AG20443 (cell line): ENCODE results near the gene KRT40.
A peak's percentile ranks its signal among the peaks of the same experiment; 100 is the strongest.
"Not testable (repeated sequence)": the region's sequence is repeated elsewhere in the genome, so short reads cannot be mapped to it uniquely, and the experiment has no call there.

Experiments
- DNase-seq: peaks from one replicate; pipeline ENCODE4 v3.0.0; 2012; ENCODE audit warnings: low spot score, mixed read lengths

KRT40 gene

GRCh38 chr17:40984226-40984625, at the start of gene KRT40:
KRT40 (minus strand) TSS chr17:40984326; CDS start chr17:40984273, 53 bp downstream.
- DNase-seq = no peak

GRCh38 chr17:41029633-41030245, 45.6 kb upstream of the KRT40 start, which contains the start of gene KRTAP1-4:
KRTAP1-4 (minus strand) TSS chr17:41030195; CDS start chr17:41030078, 117 bp downstream.
- no peak for DNase-seq

GRCh38 chr17:41026715-41027471, 42.8 kb upstream of the KRT40 start, which contains the start of gene KRTAP1-5:
KRTAP1-5 (minus strand) TSS chr17:41027208; CDS start chr17:41027155, 53 bp downstream.
- DNase-seq = peak; percentile 59

GRCh38 chr17:41024697-41025096, 40.6 kb upstream of the KRT40 start:
- DNase-seq = no peak

- DNase-seq = no peak
These were observed 36.2 kb upstream of the KRT40 start for GRCh38 chr17:41020336-41020735.

GRCh38 chr17:41019415-41019814, 35.3 kb upstream of the KRT40 start:
- no peak for DNase-seq

GRCh38 chr17:41018541-41018940, 34.4 kb upstream of the KRT40 start:
- DNase-seq = no peak

- no peak for DNase-seq
These were observed 32.6 kb upstream of the KRT40 start for GRCh38 chr17:41016578-41017215.

- no peak for DNase-seq
These were observed 31.3 kb upstream of the KRT40 start for GRCh38 chr17:41015454-41015853.

- DNase-seq = peak; percentile 69
These were observed 29.5 kb upstream of the KRT40 start for GRCh38 chr17:41013606-41014005.

- DNase-seq = peak; percentile 19
These were observed 29.1 kb upstream of the KRT40 start for GRCh38 chr17:41013181-41013580.

- DNase-seq = no peak
These were observed 28.4 kb upstream of the KRT40 start for GRCh38 chr17:41012326-41013120.

- DNase-seq = no peak
These were observed 26.3 kb upstream of the KRT40 start for GRCh38 chr17:41010441-41010840.

- no peak for DNase-seq
These were observed 25.8 kb upstream of the KRT40 start for GRCh38 chr17:41009936-41010335.

GRCh38 chr17:41009301-41009760, 25.2 kb upstream of the KRT40 start:
- no peak for DNase-seq

- no peak for DNase-seq
These were observed 24.7 kb upstream of the KRT40 start, which contains the start of gene KRTAP3-1 for GRCh38 chr17:41008811-41009210. KRTAP3-1 (minus strand) TSS chr17:41009128; CDS start chr17:41009074, 54 bp downstream.

GRCh38 chr17:41004397-41004796, 20.3 kb upstream of the KRT40 start:
- no peak for DNase-seq

- no peak for DNase-seq
These were observed 19.8 kb upstream of the KRT40 start for GRCh38 chr17:41003926-41004325.

- no peak for DNase-seq
These were observed 18.7 kb upstream of the KRT40 start for GRCh38 chr17:41002814-41003213.

- DNase-seq = no peak
These were observed 17.7 kb upstream of the KRT40 start for GRCh38 chr17:41001795-41002194.

- DNase-seq = not testable (repeated sequence)
These were observed 15.4 kb upstream of the KRT40 start, which contains the start of gene KRTAP3-2 for GRCh38 chr17:40999563-40999962. KRTAP3-2 (minus strand) TSS chr17:40999906; CDS start chr17:40999853, 53 bp downstream.

- DNase-seq = no peak
These were observed 13.2 kb upstream of the KRT40 start for GRCh38 chr17:40997361-40997760.
